Measurements from ENCODE around the gene PLXND1.

PLXND1 gene

DNA sequence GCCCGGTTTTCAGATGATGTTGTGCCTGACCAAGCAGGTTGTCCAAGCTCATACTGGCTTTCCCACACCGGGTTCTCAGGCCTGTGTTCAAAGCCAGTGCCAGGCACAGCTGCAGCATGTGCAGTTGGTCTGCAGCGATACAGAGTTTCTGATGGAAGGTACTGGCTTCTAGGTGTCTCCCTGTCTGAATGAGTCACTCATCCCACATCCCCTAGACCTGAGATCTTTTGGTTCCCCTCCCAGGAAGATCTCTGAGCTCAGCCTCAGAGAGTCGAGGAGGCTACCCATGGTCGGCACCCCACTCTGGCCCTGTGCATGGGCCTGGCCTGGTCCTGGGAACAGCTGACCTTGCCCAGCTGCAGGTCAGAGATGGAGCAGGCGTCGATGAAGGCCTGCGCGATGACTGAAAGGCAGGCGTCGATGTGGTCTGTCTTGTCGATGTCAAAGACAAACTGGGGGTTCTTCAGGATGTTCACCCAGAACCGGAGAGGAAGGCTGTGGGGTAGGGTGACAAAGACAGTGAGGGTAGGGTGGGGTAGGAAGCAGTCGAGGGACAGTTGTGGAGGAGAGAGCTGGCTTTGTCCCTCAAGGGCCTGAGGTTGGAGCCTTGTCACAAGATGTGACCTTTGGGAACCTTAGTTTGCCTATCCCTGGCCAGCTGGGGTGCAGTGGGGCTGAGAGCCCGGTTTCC lies 48.2 kb downstream of the PLXND1 start:
- DNase-seq, result no peak
- Histone ChIP-seq H3K4me1 (peaks cover 12 to 98% (median 78%) of the 10 kb centered on the region in 4 donors), H3K9me3 (no peaks in the 10 kb centered on the region), H3K4me3 (no peak overlapping the region), H3K27ac (peak overlapping the region; percentile 86 to 90), H3K27me3 (no peaks in the 10 kb centered on the region), H3K36me3 (peaks cover 23 to 52% (median 34%) of the 10 kb centered on the region in 3 donors)
- TF ChIP-seq, protein P1, sequence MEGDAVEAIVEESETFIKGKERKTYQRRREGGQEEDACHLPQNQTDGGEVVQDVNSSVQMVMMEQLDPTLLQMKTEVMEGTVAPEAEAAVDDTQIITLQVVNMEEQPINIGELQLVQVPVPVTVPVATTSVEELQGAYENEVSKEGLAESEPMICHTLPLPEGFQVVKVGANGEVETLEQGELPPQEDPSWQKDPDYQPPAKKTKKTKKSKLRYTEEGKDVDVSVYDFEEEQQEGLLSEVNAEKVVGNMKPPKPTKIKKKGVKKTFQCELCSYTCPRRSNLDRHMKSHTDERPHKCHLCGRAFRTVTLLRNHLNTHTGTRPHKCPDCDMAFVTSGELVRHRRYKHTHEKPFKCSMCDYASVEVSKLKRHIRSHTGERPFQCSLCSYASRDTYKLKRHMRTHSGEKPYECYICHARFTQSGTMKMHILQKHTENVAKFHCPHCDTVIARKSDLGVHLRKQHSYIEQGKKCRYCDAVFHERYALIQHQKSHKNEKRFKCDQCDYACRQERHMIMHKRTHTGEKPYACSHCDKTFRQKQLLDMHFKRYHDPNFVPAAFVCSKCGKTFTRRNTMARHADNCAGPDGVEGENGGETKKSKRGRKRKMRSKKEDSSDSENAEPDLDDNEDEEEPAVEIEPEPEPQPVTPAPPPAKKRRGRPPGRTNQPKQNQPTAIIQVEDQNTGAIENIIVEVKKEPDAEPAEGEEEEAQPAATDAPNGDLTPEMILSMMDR (IDR thresholded peaks at IDR 0.05), result no peak
- intact Hi-C loops (cut with DNase I; ENCODE audit: low total_unique reads), result loop anchor here (5.0 kb wide), 2 partner anchors 44 to 66 kb away; no protein-coding TSS in a partner anchor

GRCh38 chr3:129557548-129557894 lies 49.0 kb downstream of the PLXND1 start:
- no peaks in the 10 kb centered on the region for H3K9me3 ChIP-seq
- TF ChIP-seq, protein P1 (IDR thresholded peaks at IDR 0.05), result no peak
- no peaks in the 10 kb centered on the region for H3K27me3 ChIP-seq
- DNase-seq, result peak; percentile 78 to 92
- peaks cover 12 to 98% (median 81%) of the 10 kb centered on the region in 4 donors for H3K4me1 ChIP-seq
- intact Hi-C loops (cut with DNase I; ENCODE audit: low total_unique reads), result loop anchor here (5.0 kb wide), 2 partner anchors 45 to 65 kb away; no protein-coding TSS in a partner anchor
- peaks cover 16 to 45% (median 26%) of the 10 kb centered on the region in 3 donors for H3K36me3 ChIP-seq
- H3K4me3 ChIP-seq, result no peak overlapping the region
- H3K27ac ChIP-seq, result peak overlapping the region; percentile 86 to 90

DNA sequence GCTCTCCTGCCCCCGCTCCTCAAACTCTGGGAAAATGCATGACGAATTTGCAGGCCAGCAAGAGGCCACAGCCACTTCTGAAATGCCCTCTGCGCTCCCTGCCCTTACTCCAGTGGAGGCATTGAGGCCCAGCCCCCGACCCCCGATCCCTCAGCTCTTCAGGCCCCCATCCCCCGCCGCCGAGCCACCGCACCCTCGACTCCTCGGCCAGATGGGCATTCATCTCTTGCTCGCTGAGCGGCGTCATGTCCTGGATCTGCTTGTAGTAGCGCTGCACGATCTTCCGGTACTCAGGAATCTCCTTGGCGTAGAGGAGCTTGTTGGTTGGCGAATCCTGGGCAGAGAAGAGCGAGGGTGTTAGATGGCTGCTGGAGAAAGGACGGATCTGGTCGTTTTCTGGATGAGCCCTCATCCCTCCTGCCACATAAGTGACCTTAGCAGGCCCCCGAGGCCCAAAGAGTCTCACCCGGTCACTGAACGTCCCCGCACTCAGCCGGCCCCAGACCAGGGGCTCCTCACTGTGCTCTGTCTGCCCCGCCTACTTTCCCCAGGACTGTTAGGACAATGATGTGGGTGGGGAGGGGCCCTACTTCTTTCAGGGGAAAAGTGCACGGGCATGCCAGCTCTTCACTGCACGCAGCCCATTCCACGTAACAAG lies 49.5 kb downstream of the PLXND1 start:
- Histone ChIP-seq H3K27me3 (no peaks in the 10 kb centered on the region), H3K36me3 (peaks cover 13 to 40% (median 21%) of the 10 kb centered on the region in 3 donors), H3K9me3 (no peaks in the 10 kb centered on the region), H3K4me1 (peaks cover 12 to 98% (median 82%) of the 10 kb centered on the region in 4 donors), H3K4me3 (no peak overlapping the region), H3K27ac (peak overlapping the region; percentile 86 to 90)
- no peak for DNase-seq
- TF ChIP-seq, protein P1 (IDR thresholded peaks at IDR 0.05), result no peak
- intact Hi-C loops (cut with DNase I; ENCODE audit: low total_unique reads), result loop anchor here (5.0 kb wide), 2 partner anchors 45 to 65 kb away; no protein-coding TSS in a partner anchor

DNA sequence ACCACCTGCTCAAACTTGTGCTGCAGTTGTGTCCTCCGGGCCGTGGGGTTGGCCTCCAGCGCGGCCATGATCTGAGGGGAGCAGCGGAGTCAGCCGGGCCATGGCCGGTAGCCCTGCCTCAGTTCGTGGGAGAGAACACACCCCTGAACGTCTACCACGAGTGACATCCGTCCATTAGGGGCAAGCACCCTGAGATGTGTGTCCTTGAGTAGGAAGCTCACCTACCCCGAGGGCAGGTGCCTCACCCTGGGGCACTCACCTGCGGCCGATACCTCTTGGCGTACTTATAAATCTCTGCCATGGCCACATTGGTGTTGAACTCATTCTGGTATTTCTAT lies 50.1 kb downstream of the PLXND1 start:
- Histone ChIP-seq H3K4me1 (peaks cover 8 to 93% (median 75%) of the 10 kb centered on the region in 4 donors), H3K4me3 (no peak overlapping the region), H3K9me3 (no peaks in the 10 kb centered on the region), H3K27ac (peak overlapping the region in 1 of 2 donors; percentile 90), H3K27me3 (no peaks in the 10 kb centered on the region), H3K36me3 (peaks cover 13 to 36% (median 18%) of the 10 kb centered on the region in 3 donors)
- intact Hi-C loops (cut with DNase I; ENCODE audit: low total_unique reads), result loop anchor here (5.0 kb wide), 2 partner anchors 46 to 64 kb away; no protein-coding TSS in a partner anchor
- DNase-seq, result no peak
- TF ChIP-seq, protein P1 (IDR thresholded peaks at IDR 0.05), result no peak

DNA sequence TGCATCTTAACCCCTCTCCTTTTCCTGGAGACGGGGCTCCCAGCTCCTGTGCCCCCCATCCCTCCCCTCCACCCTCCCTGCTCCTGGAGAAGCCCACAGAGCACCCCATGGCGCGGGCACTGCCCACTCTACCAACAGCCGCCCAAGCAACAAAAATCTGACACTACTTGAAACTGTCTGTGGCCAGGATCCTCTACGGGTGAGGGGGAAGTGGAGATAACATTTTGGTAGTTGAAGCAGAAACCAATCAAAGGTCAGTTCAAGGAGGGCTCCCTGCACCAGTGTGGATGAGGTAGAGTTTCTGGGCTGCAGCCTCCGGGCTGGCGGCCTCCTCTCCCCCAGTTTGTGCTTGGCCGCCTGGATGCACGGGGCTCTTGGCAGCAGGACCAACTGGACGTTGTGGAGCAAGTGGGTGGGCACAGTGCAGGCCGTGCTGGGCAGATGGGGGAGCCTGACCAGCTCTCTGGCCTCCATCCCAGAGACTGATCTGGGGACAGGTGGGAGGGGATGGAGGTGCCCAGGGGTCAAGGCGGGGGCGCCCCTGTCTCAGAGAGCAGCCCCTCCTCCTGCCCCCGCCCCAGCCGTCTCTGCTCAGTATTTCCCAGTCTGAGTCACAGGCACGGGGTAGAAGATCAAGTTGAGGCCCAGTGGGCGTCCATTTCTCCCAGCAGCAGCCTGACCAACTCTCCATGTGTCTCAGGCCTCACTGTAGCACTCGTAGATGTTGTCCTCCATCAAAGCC lies 50.7 kb downstream of the PLXND1 start:
- H3K9me3 ChIP-seq, result no peaks in the 10 kb centered on the region
- no peak for DNase-seq
- TF ChIP-seq, protein P1 (IDR thresholded peaks at IDR 0.05), result no peak
- intact Hi-C loops (cut with DNase I; ENCODE audit: low total_unique reads), result loop anchor here (5.0 kb wide), 2 partner anchors 47 to 63 kb away; no protein-coding TSS in a partner anchor
- no peak overlapping the region for H3K4me3 ChIP-seq
- peaks cover 13 to 36% (median 18%) of the 10 kb centered on the region in 3 donors for H3K36me3 ChIP-seq
- H3K27ac ChIP-seq, result peak overlapping the region in 1 of 2 donors; percentile 47
- peaks cover 7 to 88% (median 69%) of the 10 kb centered on the region in 4 donors for H3K4me1 ChIP-seq
- H3K27me3 ChIP-seq, result no peaks in the 10 kb centered on the region
